GM06990 (cell line): ENCODE data around the gene RMC1.

Experiments
- DNase-seq: peaks from one replicate; pipeline ENCODE4 v3.0.0-alpha.2; 2011; ENCODE audit not compliant: insufficient read length; ENCODE audit errors: extremely low read depth
- H3K27me3 ChIP-seq: replicated peaks from 2 replicates; pipeline ENCODE4 v1.6.0; 2011; ENCODE audit warnings: low read length; ENCODE audit not compliant: control insufficient read depth, insufficient read depth
- H3K36me3 ChIP-seq: 2 replicates; pipeline ENCODE4 v1.5.1; 2011; ENCODE audit warnings: low read length; ENCODE audit not compliant: control insufficient read depth, insufficient read depth
- H3K4me3 ChIP-seq: replicated peaks from 2 replicates; pipeline ENCODE4 v1.5.1; 2011; ENCODE audit warnings: low read depth, mild to moderate bottlenecking, control low read depth, low read length
- CTCF ChIP-seq: IDR thresholded peaks from 2 replicates; pipeline ENCODE4 v1.5.1; 2011; ENCODE audit warnings: low read length, control low read depth, mild to moderate bottlenecking, inconsistent platforms; ENCODE audit not compliant: insufficient read depth, poor library complexity, severe bottlenecking

The RMC1 gene

GRCh38 chr18:23503038-23503962 lies at the start of gene RMC1:
RMC1 (plus strand) TSS chr18:23503511; CDS start chr18:23503619, 108 bp downstream.
- TF ChIP-seq CTCF, result peak; percentile 40

GRCh38 chr18:23453680-23454058 lies 49.6 kb upstream of the RMC1 start:
- no peak for TF ChIP-seq CTCF
- H3K27me3 ChIP-seq, result no peaks in the 10 kb centered on the region
- peak overlapping the region; percentile 96 for H3K4me3 ChIP-seq
- no peaks in the 10 kb centered on the region for H3K36me3 ChIP-seq
- DNase-seq, result no peak

More at GRCh38 chr18:23503038-23503962, at the start of gene RMC1:
- peak within 1 kb of the TSS; percentile 84 for H3K4me3 ChIP-seq
- H3K27me3 ChIP-seq, result no peaks in the 10 kb centered on the region
- peak; percentile 98 for DNase-seq
- H3K36me3 ChIP-seq, result peaks cover 6% of the 10 kb centered on the region

- Histone ChIP-seq H3K27me3 (no peaks in the 10 kb centered on the region), H3K36me3 (no peaks in the 10 kb centered on the region; the same call in 1 of the 2 replicates), H3K4me3 (no peak overlapping the region)
- no peak for TF ChIP-seq CTCF
- DNase-seq, result no peak
These were observed 46.5 kb upstream of the RMC1 start for GRCh38 chr18:23456835-23457234.

GRCh38 chr18:23458830-23459529 lies 44.3 kb upstream of the RMC1 start:
- no peak for TF ChIP-seq CTCF
- Histone ChIP-seq H3K27me3 (no peaks in the 10 kb centered on the region), H3K4me3 (no peak overlapping the region), H3K36me3 (peaks cover 5% of the 10 kb centered on the region)
- DNase-seq, result no peak

GRCh38 chr18:23459530-23459921 lies 43.8 kb upstream of the RMC1 start:
- no peak for DNase-seq
- H3K4me3 ChIP-seq, result no peak overlapping the region
- H3K27me3 ChIP-seq, result no peaks in the 10 kb centered on the region
- H3K36me3 ChIP-seq, result peaks cover 5% of the 10 kb centered on the region
- TF ChIP-seq CTCF, result no peak
